H9 (cell line): Measurements from ENCODE around the gene RNF5. TPM values are rescaled to one million over a fixed set of nuclear protein-coding genes. Genes with fewer than 3 reads are reported as not detected.

Source experiments
- DNase-seq: peaks from one replicate; pipeline ENCODE4 v3.0.0-alpha.2; 2017
- H2AFZ ChIP-seq: one replicate; pipeline ENCODE4 v1.6.1; 2013; ENCODE audit warnings: mild to moderate bottlenecking, low read length, control low read depth, moderate library complexity
- H2AK5ac ChIP-seq: 2 replicates; pipeline ENCODE4 v1.6.1; 2013; ENCODE audit warnings: low read length, control low read depth, mixed read lengths; ENCODE audit not compliant: insufficient read length
- H2BK120ac ChIP-seq: one replicate; pipeline ENCODE4 v1.6.1; 2013; ENCODE audit warnings: low read depth, mild to moderate bottlenecking, low read length, control low read depth, inconsistent platforms; ENCODE audit not compliant: poor library complexity, severe bottlenecking
- H2BK12ac ChIP-seq: 2 replicates; pipeline ENCODE4 v1.6.1; 2013; ENCODE audit warnings: low read length, control low read depth, mixed read lengths, low read depth; ENCODE audit not compliant: insufficient read length
- H2BK15ac ChIP-seq: 2 replicates; pipeline ENCODE4 v1.6.1; 2013; ENCODE audit warnings: low read depth, low read length, control low read depth
- H2BK20ac ChIP-seq: one replicate; pipeline ENCODE4 v1.6.1; 2013; ENCODE audit warnings: low read depth, mild to moderate bottlenecking, low read length, control low read depth, inconsistent platforms; ENCODE audit not compliant: poor library complexity, severe bottlenecking
- H2BK5ac ChIP-seq: 2 replicates; pipeline ENCODE4 v1.6.1; 2013; ENCODE audit warnings: low read length, control low read depth, mixed read lengths; ENCODE audit not compliant: insufficient read length
- H3K14ac ChIP-seq: 2 replicates; pipeline ENCODE4 v1.6.1; 2013; ENCODE audit warnings: low read length, control low read depth; ENCODE audit not compliant: insufficient read depth
- H3K18ac ChIP-seq: 2 replicates; pipeline ENCODE4 v1.6.1; 2013; ENCODE audit warnings: low read depth, mild to moderate bottlenecking, mixed read lengths, low read length, control low read depth; ENCODE audit not compliant: insufficient read length
- H3K23ac ChIP-seq: 2 replicates; pipeline ENCODE4 v1.6.1; 2013; ENCODE audit warnings: low read length, control low read depth, mixed read lengths, low read depth; ENCODE audit not compliant: insufficient read length
- H3K23me2 ChIP-seq: 2 replicates; pipeline ENCODE4 v1.6.1; 2013; ENCODE audit warnings: low read depth, mild to moderate bottlenecking, mixed read lengths, low read length, control low read depth; ENCODE audit not compliant: insufficient read length, poor library complexity, severe bottlenecking
- H3K27ac ChIP-seq: 2 replicates; pipeline ENCODE4 v1.5.1; 2013; ENCODE audit warnings: low read length, control low read depth, mixed read lengths, low read depth; ENCODE audit not compliant: insufficient read length
- H3K27me3 ChIP-seq: 2 replicates; pipeline ENCODE4 v1.6.1; 2013; ENCODE audit warnings: low read length, control low read depth, inconsistent platforms; ENCODE audit not compliant: insufficient read depth
- H3K4ac ChIP-seq: 2 replicates; pipeline ENCODE4 v1.6.1; 2013; ENCODE audit warnings: low read depth, mild to moderate bottlenecking, control low read depth, inconsistent platforms, low read length, moderate library complexity
- H3K4me1 ChIP-seq: 2 replicates; pipeline ENCODE4 v1.6.1; 2013; ENCODE audit warnings: low read length, control low read depth, inconsistent platforms; ENCODE audit not compliant: insufficient read depth
- H3K4me2 ChIP-seq: 2 replicates; pipeline ENCODE4 v1.6.1; 2013; ENCODE audit warnings: low read length, control low read depth, mixed read lengths; ENCODE audit not compliant: insufficient read length, insufficient read depth
- H3K56ac ChIP-seq: 2 replicates; pipeline ENCODE4 v1.6.1; 2013; ENCODE audit warnings: low read depth, mild to moderate bottlenecking, mixed read lengths, low read length, control low read depth; ENCODE audit not compliant: insufficient read length
- H3K79me1 ChIP-seq: 2 replicates; pipeline ENCODE4 v1.6.1; 2013; ENCODE audit warnings: low read depth, mild to moderate bottlenecking, moderate library complexity, low read length, control low read depth, inconsistent platforms; ENCODE audit not compliant: insufficient read depth, poor library complexity, severe bottlenecking
- H3K79me2 ChIP-seq: 2 replicates; pipeline ENCODE4 v1.6.1; 2013; ENCODE audit warnings: low read length, control low read depth, inconsistent platforms; ENCODE audit not compliant: insufficient read depth
- H3K9ac ChIP-seq: 2 replicates; pipeline ENCODE4 v1.6.1; 2013; ENCODE audit warnings: low read length, control low read depth, mixed read lengths; ENCODE audit not compliant: insufficient read length; ENCODE audit errors: extremely low read depth
- H3K9me3 ChIP-seq: one replicate; pipeline ENCODE4 v1.6.1; 2013; ENCODE audit warnings: low read depth, low read length, inconsistent platforms; ENCODE audit not compliant: control insufficient read depth
- H3T11ph ChIP-seq: one replicate; pipeline ENCODE4 v1.6.1; 2013; ENCODE audit warnings: mild to moderate bottlenecking, low read length, control low read depth, inconsistent platforms
- H4K20me1 ChIP-seq: one replicate; pipeline ENCODE4 v1.6.1; 2013; ENCODE audit not compliant: control insufficient read depth, insufficient read length, insufficient read depth
- H4K5ac ChIP-seq: 2 replicates; pipeline ENCODE4 v1.6.1; 2013; ENCODE audit warnings: low read depth, mild to moderate bottlenecking, mixed read lengths, low read length, control low read depth; ENCODE audit not compliant: insufficient read length
- H4K8ac ChIP-seq: replicated peaks from 2 replicates; pipeline ENCODE4 v1.6.1; 2013; ENCODE audit warnings: low read length, control low read depth, mixed read lengths, low read depth; ENCODE audit not compliant: insufficient read length
- H4K91ac ChIP-seq: 2 replicates; pipeline ENCODE4 v1.6.1; 2013; ENCODE audit warnings: low read depth, mild to moderate bottlenecking, moderate library complexity, mixed read lengths, low read length, control low read depth; ENCODE audit not compliant: insufficient read length
- H3K27ac Mint-ChIP-seq, 3 experiments: 2 replicates in 2 of 3; 3 replicates in 1 of 3; pipeline ENCODE4 v1.8.0; 2020 to 2021; ENCODE audit warnings: mixed read lengths in 3 of 3, mild to moderate bottlenecking in 1 of 3, moderate library complexity in 1 of 3
- H3K27me3 Mint-ChIP-seq: 2 replicates; pipeline ENCODE4 v1.8.0; 2021; ENCODE audit warnings: low read depth, mild to moderate bottlenecking, moderate library complexity, mixed read lengths
- H3K36me3 Mint-ChIP-seq, 3 experiments: 2 replicates in 2 of 3; 3 replicates in 1 of 3; pipeline ENCODE4 v1.8.0; 2020 to 2021; ENCODE audit warnings: low read depth in 3 of 3, mixed read lengths in 3 of 3; ENCODE audit not compliant: insufficient read depth in 1 of 3
- H3K4me1 Mint-ChIP-seq, 2 experiments: 2 replicates each; pipeline ENCODE4 v1.8.0; 2020; ENCODE audit warnings: mixed read lengths in 2 of 2
- H3K4me3 Mint-ChIP-seq, 2 experiments: 2 replicates in 1 of 2; 3 replicates in 1 of 2; pipeline ENCODE4 v1.8.0; 2020 to 2021; ENCODE audit warnings: mild to moderate bottlenecking in 2 of 2, mixed read lengths in 2 of 2, moderate library complexity in 1 of 2
- H3K9me3 Mint-ChIP-seq, 2 experiments: 2 replicates in 1 of 2; 3 replicates in 1 of 2; pipeline ENCODE4 v1.8.0; 2020; ENCODE audit warnings: mild to moderate bottlenecking in 2 of 2, mixed read lengths in 2 of 2, moderate library complexity in 1 of 2
- WGBS: extraction: QIAGEN DNeasy Blood & Tissue Kit; methylation state at CpG from one replicate; pipeline ENCODE4 v1.1.7; 2013; ENCODE audit warnings: missing lambda C conversion rate, low lambda C conversion rate, mixed read lengths; ENCODE audit not compliant: insufficient read length; ENCODE audit errors: extremely low coverage; 5-methylcytosine and 5-hydroxymethylcytosine counted together
- total RNA-seq: library from RNA; stranded (reverse); gene quantifications from 2 replicates; pipeline ENCODE4 v1.2.1, GENCODE V29; 2021
- TF ChIP-seq, protein P1 (sequence below): fragments of 200-600 bp; sonication (generic); conservative IDR thresholded peaks from 3 replicates; pipeline ENCODE4 v1.8.0; 2021; ENCODE audit warnings: antibody characterized with exemption, mild to moderate bottlenecking

RNF5 gene
- total RNA-seq, 1 experiment from 2014 or later = 116 TPM

DNA sequence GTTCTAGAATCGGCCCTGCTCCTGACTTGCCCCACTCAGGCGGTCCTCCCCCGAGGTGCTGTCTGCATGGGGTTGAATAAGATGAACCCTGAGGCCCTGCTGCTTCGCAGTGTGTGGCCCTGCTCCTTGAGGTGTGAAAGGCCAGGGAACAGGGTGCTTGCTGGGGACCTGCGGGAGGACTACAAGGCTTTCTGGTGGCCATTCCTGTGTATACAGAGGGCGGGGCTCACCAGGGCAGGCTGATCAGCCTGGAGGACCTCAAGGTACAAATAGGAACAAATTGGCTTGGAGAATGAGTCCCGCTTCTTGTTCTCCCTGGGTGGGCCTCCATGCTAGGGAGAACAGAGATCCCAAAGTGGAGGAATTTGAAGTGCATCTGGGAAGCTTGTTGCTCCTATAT, 40.0 kb downstream of the RNF5 start:
- no peak overlapping the region for H3K4me2 ChIP-seq
- TF ChIP-seq, protein P1, sequence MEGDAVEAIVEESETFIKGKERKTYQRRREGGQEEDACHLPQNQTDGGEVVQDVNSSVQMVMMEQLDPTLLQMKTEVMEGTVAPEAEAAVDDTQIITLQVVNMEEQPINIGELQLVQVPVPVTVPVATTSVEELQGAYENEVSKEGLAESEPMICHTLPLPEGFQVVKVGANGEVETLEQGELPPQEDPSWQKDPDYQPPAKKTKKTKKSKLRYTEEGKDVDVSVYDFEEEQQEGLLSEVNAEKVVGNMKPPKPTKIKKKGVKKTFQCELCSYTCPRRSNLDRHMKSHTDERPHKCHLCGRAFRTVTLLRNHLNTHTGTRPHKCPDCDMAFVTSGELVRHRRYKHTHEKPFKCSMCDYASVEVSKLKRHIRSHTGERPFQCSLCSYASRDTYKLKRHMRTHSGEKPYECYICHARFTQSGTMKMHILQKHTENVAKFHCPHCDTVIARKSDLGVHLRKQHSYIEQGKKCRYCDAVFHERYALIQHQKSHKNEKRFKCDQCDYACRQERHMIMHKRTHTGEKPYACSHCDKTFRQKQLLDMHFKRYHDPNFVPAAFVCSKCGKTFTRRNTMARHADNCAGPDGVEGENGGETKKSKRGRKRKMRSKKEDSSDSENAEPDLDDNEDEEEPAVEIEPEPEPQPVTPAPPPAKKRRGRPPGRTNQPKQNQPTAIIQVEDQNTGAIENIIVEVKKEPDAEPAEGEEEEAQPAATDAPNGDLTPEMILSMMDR = no peak

More for the DNA sequence above, 40.0 kb downstream of the RNF5 start:
- Histone ChIP-seq H3K23ac (no peak overlapping the region), H2BK15ac (no peak overlapping the region), H3K56ac (no peak overlapping the region), H3K23me2 (peaks cover 3% of the 10 kb centered on the region), H2BK20ac (no peak overlapping the region), H3K79me2 (no peaks in the 10 kb centered on the region), H2AFZ (no peak overlapping the region), H3K4ac (no peak overlapping the region), H3K14ac (no peak overlapping the region), H3K9ac (no peak overlapping the region), H4K5ac (no peak overlapping the region), H3K27me3 (no peaks in the 10 kb centered on the region), H4K8ac (no peak overlapping the region), H3T11ph (no peak overlapping the region), H3K4me1 (no peaks in the 10 kb centered on the region), H4K91ac (no peak overlapping the region), H2BK120ac (no peak overlapping the region), H3K27ac (no peak overlapping the region), H3K18ac (no peak overlapping the region), H2BK5ac (no peak overlapping the region), H4K20me1 (no peaks in the 10 kb centered on the region), H2AK5ac (no peak overlapping the region), H3K79me1 (no peaks in the 10 kb centered on the region), H3K9me3 (no peaks in the 10 kb centered on the region), H2BK12ac (no peak overlapping the region)
- Mint-ChIP-seq H3K27ac (no peak overlapping the region), H3K27me3 (peaks cover 13% of the 10 kb centered on the region), H3K4me3 (no peak overlapping the region), H3K36me3 (peaks cover 0 to 1% (median 0%) of the 10 kb centered on the region in 3 experiments; a peak in 1 of 7 replicates), H3K4me1 (peaks cover 7 to 9% of the 10 kb centered on the region in 2 experiments), H3K9me3 (no peaks in the 10 kb centered on the region; a peak in 1 of 5 replicates)
- no peak for DNase-seq
- no CpG with 5 or more reads among the region's 7 CpGs for WGBS
